Neural progenitor cell (in vitro differentiated cells): Measurements from ENCODE around the gene ICE1. TPM values are rescaled to one million over a fixed set of nuclear protein-coding genes. Genes with fewer than 3 reads are reported as not detected.

Experiments
- DNase-seq: peaks from one replicate; pipeline ENCODE4 v3.0.0-alpha.2; 2016; ENCODE audit warnings: low spot score
- H2AFZ ChIP-seq: fragments of 200-600 bp; sonication (generic); replicated peaks from 2 replicates; pipeline ENCODE4 v1.6.1; 2016; ENCODE audit warnings: antibody characterized with exemption
- H3F3A ChIP-seq: fragments of 200-600 bp; sonication (generic); 2 replicates; pipeline ENCODE4 v1.6.1; 2016; ENCODE audit warnings: antibody characterized with exemption, low read depth
- H3K27ac ChIP-seq: fragments of 200-600 bp; sonication (generic); 2 replicates; pipeline ENCODE4 v1.5.1; 2016; ENCODE audit warnings: mild to moderate bottlenecking
- H3K27me3 ChIP-seq: fragments of 200-600 bp; sonication (generic); 2 replicates; pipeline ENCODE4 v1.6.1; 2016; ENCODE audit warnings: mild to moderate bottlenecking, moderate library complexity
- H3K36me3 ChIP-seq: fragments of 200-600 bp; sonication (generic); 2 replicates; pipeline ENCODE4 v1.5.1; 2016
- H3K4me1 ChIP-seq: fragments of 200-600 bp; sonication (generic); 2 replicates; pipeline ENCODE4 v1.6.1; 2016; ENCODE audit warnings: mixed run types
- H3K4me2 ChIP-seq: fragments of 200-600 bp; sonication (generic); 2 replicates; pipeline ENCODE4 v1.6.1; 2016
- H3K4me3 ChIP-seq: fragments of 200-600 bp; sonication (generic); 2 replicates; pipeline ENCODE4 v1.5.1; 2016
- H3K79me2 ChIP-seq: fragments of 200-600 bp; sonication (generic); 2 replicates; pipeline ENCODE4 v1.6.1; 2016; ENCODE audit warnings: low read depth
- H3K9ac ChIP-seq: fragments of 200-600 bp; sonication (generic); 2 replicates; pipeline ENCODE4 v1.6.1; 2016
- H3K9me3 ChIP-seq: fragments of 200-600 bp; sonication (generic); 2 replicates; pipeline ENCODE4 v1.5.1; 2016; ENCODE audit warnings: low read depth
- H4K20me1 ChIP-seq: fragments of 200-600 bp; sonication (generic); 2 replicates; pipeline ENCODE4 v1.6.1; 2016; ENCODE audit warnings: low read depth
- H3K27ac Mint-ChIP-seq: 3 replicates; pipeline ENCODE4 v1.8.0; 2021; ENCODE audit warnings: mixed read lengths
- H3K27me3 Mint-ChIP-seq: 2 replicates; pipeline ENCODE4 v1.8.0; 2022; ENCODE audit warnings: low read depth, mild to moderate bottlenecking, inconsistent platforms, moderate library complexity, mixed read lengths; ENCODE audit not compliant: insufficient read depth
- H3K36me3 Mint-ChIP-seq: 3 replicates; pipeline ENCODE4 v1.8.0; 2021; ENCODE audit warnings: mixed read lengths
- H3K4me1 Mint-ChIP-seq: 3 replicates; pipeline ENCODE4 v1.8.0; 2021; ENCODE audit warnings: mixed read lengths
- H3K4me3 Mint-ChIP-seq: 3 replicates; pipeline ENCODE4 v1.8.0; 2021; ENCODE audit warnings: mild to moderate bottlenecking, moderate library complexity, mixed read lengths
- H3K9me3 Mint-ChIP-seq: 3 replicates; pipeline ENCODE4 v1.8.0; 2020; ENCODE audit warnings: mixed read lengths
- CTCF ChIP-seq: fragments of 200-600 bp; sonication (generic); IDR thresholded peaks from 2 replicates; pipeline ENCODE4 v1.5.1; 2017; ENCODE audit warnings: antibody characterized with exemption, mild to moderate bottlenecking
- EZH2 ChIP-seq: fragments of 200-600 bp; sonication (generic); IDR thresholded peaks from 2 replicates; pipeline ENCODE4 v1.6.1; 2017; ENCODE audit warnings: antibody characterized with exemption, mild to moderate bottlenecking, moderate library complexity
- EZH2phosphoT487 ChIP-seq: fragments of 200-600 bp; sonication (generic); IDR thresholded peaks from 2 replicates; pipeline ENCODE4 v1.6.1; 2017; ENCODE audit warnings: antibody characterized with exemption
- total RNA-seq: library from RNA; depleted of rRNA; stranded (reverse); fragments of >200 nt; gene quantifications from 2 replicates; pipeline ENCODE4 v1.2.3, GENCODE V29; 2015; ENCODE audit warnings: low replicate concordance

The ICE1 gene
- total RNA-seq, 1 donor from 2014 or later: 47.6 TPM

DNA sequence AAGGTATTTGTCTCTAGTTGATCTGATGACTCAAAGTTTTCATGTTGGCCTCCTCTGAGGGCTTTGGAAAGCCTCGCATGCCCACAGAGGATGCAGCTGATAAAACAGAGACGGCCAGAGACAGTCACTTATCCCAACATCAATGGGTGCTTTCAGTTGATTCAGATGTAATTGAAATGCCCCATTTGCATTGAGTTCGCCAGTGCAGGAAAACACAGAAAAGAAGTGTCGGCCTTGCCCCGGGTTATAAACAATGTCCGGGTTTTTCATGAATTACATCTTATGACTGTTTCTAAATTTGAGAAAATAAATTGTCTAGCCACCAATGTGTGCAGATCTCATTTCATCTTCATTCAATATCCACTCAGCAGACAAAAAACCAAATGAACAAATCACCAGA, 42.2 kb upstream of the ICE1 start:
- H3K27me3 Mint-ChIP-seq: no peaks in the 10 kb centered on the region
- Histone ChIP-seq H3K9me3 (no peaks in the 10 kb centered on the region), H2AFZ (no peak overlapping the region), H3K27me3 (no peaks in the 10 kb centered on the region), H4K20me1 (no peaks in the 10 kb centered on the region), H3K36me3 (no peaks in the 10 kb centered on the region), H3K9ac (no peak overlapping the region), H3K4me2 (no peak overlapping the region), H3K4me3 (no peak overlapping the region), H3F3A (peaks cover 12% of the 10 kb centered on the region), H3K79me2 (no peaks in the 10 kb centered on the region), H3K27ac (no peak overlapping the region), H3K4me1 (peaks cover 16% of the 10 kb centered on the region)
- no peaks in the 10 kb centered on the region for H3K4me1 Mint-ChIP-seq
- TF ChIP-seq EZH2: no peak
- no peak for TF ChIP-seq CTCF
- TF ChIP-seq EZH2phosphoT487: no peak
- no peak overlapping the region for H3K4me3 Mint-ChIP-seq
- no peak for DNase-seq
- H3K27ac Mint-ChIP-seq: no peak overlapping the region
- no peaks in the 10 kb centered on the region for H3K36me3 Mint-ChIP-seq
- H3K9me3 Mint-ChIP-seq: peaks cover 33% of the 10 kb centered on the region

- H3K9me3 Mint-ChIP-seq: peaks cover 22% of the 10 kb centered on the region
- H3K36me3 ChIP-seq: no peaks in the 10 kb centered on the region
- peaks cover 2% of the 10 kb centered on the region for H3K27me3 Mint-ChIP-seq
- H3K4me1 ChIP-seq: peaks cover 16% of the 10 kb centered on the region
- H3K27ac ChIP-seq: no peak overlapping the region
- no peaks in the 10 kb centered on the region for H3K9me3 ChIP-seq
- H3K9ac ChIP-seq: no peak overlapping the region
- no peaks in the 10 kb centered on the region for H3K4me1 Mint-ChIP-seq
- H3K27ac Mint-ChIP-seq: no peak overlapping the region
- peaks cover 12% of the 10 kb centered on the region for H3F3A ChIP-seq
- H4K20me1 ChIP-seq: no peaks in the 10 kb centered on the region
- DNase-seq: no peak
- H3K27me3 ChIP-seq: no peaks in the 10 kb centered on the region
- H3K4me2 ChIP-seq: no peak overlapping the region
- no peak overlapping the region for H2AFZ ChIP-seq
- TF ChIP-seq EZH2phosphoT487: no peak
- no peak for TF ChIP-seq CTCF
- TF ChIP-seq EZH2: no peak
- no peak overlapping the region for H3K4me3 Mint-ChIP-seq
- H3K79me2 ChIP-seq: no peaks in the 10 kb centered on the region
- H3K4me3 ChIP-seq: no peak overlapping the region
- H3K36me3 Mint-ChIP-seq: no peaks in the 10 kb centered on the region
Observed at GRCh38 chr5:5381310-5381913, 41.1 kb upstream of the ICE1 start.

DNA sequence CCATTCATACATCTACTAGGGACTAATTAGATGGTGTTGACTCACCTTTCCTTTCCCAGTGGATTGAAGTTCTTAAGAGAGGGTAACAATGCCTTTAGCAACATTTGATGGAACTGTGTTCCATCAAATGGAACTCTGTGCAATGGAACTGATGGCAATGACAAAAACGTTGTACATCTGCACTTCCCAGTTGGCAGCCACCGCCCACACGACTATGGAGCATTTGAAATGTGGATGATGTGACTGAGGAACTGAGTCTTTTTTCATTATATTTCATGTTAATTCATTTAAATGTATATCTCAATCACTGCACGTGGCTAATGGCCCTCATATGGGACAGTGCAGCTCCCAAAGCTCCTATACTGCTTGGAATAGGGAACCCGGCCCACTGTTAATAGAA, 39.0 kb upstream of the ICE1 start:
- H3F3A ChIP-seq: peaks cover 12% of the 10 kb centered on the region
- Mint-ChIP-seq H3K27ac (no peak overlapping the region), H3K9me3 (peaks cover 15% of the 10 kb centered on the region), H3K4me1 (no peaks in the 10 kb centered on the region), H3K36me3 (no peaks in the 10 kb centered on the region), H3K4me3 (no peak overlapping the region), H3K27me3 (peaks cover 2% of the 10 kb centered on the region)
- DNase-seq: no peak
- no peak overlapping the region for H2AFZ ChIP-seq
- no peaks in the 10 kb centered on the region for H3K27me3 ChIP-seq
- H3K27ac ChIP-seq: no peak overlapping the region
- H3K4me1 ChIP-seq: peaks cover 16% of the 10 kb centered on the region
- no peak overlapping the region for H3K9ac ChIP-seq
- H3K9me3 ChIP-seq: no peaks in the 10 kb centered on the region
- H3K36me3 ChIP-seq: no peaks in the 10 kb centered on the region
- H4K20me1 ChIP-seq: no peaks in the 10 kb centered on the region
- no peak overlapping the region for H3K4me3 ChIP-seq
- no peak for TF ChIP-seq CTCF
- TF ChIP-seq EZH2: no peak
- no peak for TF ChIP-seq EZH2phosphoT487
- H3K79me2 ChIP-seq: no peaks in the 10 kb centered on the region
- H3K4me2 ChIP-seq: peak overlapping the region; percentile 17
